Stimulated activated CD8-positive, alpha-beta memory T cell treated with anti-CD3 and anti-CD28 coated beads, Interleukin-7, amount 100 ng/mL, for 4 hours (primary cell): Measurements from ENCODE around the gene TTC28.
"Not testable (repeated sequence)": the region's sequence is repeated elsewhere in the genome, so short reads cannot be mapped to it uniquely, and the experiment has no call there.

ENCODE experiments used
- DNase-seq, 2 donors: peaks; one replicate each; pipeline ENCODE4 v3.0.0-alpha.2; 2020; ENCODE audit warnings: low read depth in 2 of 2

TTC28 gene

DNA sequence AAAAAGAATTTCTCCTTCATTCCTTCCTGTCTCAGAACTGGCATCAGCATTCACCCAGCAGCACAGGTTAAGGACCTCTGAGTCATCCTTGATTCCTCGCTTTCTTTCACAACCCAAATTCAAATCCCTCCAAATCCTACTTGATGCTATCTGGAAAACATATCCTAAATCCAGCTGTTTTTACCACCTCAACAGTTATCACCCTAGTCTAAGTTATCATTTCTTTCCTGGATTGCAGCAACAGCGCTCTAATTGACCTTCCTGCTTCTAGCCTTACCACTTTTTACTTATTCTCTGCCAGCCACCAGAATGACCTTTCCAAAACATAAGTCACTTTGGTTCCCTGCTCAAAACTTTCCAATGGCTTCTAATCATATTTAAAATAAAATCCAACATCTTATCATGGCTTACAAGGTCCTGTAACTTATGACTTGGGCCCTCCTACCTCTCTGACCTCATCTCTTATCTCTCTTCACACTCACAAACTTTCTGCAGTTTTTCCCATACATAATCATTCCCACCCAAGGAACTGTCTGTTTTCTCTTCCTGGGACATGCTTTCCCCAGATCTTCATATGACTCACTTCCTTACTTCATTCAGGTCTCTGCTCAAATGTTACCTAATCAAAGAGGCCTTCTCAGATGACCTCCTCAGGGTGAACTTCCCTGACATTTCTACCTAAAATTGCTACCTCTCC is 119.4 kb downstream of the TTC28 start:
- DNase-seq: no peak

DNA sequence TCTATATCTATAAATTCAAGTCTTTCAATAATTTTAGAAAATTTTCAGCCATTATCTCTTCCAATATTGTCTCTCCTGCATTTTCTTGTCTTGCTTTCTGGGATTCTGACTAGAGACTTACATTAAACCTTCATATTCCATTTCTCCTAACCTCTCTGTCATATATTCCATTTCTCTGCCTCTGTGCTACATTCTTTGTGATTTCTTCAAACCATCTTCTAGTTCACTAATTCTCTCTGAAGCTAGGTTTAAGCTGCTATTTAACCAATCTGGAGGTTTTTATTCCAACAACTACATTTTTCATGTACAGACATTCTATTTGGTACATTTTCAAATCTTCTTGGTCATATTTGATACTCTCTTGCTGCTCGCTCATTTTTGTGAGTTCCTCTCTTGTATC is 122.5 kb downstream of the TTC28 start:
- no peak for DNase-seq

- not testable (repeated sequence) for DNase-seq
Measured at GRCh38 chr22:28553108-28553866, 126.4 kb downstream of the TTC28 start.

DNA sequence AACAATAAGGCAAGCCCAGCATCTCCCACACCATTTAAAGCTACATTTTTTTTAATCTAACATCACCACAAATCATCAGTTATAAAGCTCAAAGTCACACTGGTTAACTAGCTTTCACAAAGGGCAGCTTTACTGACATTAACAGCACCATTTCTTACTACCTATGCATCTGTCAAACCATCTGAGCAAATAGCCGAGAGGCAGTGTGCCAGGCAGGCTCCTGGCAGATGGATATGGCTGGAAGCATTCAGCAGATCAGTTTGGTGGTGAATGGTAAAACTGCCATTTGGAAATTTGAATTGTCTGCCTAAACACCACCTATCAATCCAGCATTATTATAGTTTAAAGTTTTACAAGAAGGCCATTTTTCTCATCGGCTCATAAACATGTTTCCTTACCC is 131.2 kb downstream of the TTC28 start:
- DNase-seq: no peak

DNA sequence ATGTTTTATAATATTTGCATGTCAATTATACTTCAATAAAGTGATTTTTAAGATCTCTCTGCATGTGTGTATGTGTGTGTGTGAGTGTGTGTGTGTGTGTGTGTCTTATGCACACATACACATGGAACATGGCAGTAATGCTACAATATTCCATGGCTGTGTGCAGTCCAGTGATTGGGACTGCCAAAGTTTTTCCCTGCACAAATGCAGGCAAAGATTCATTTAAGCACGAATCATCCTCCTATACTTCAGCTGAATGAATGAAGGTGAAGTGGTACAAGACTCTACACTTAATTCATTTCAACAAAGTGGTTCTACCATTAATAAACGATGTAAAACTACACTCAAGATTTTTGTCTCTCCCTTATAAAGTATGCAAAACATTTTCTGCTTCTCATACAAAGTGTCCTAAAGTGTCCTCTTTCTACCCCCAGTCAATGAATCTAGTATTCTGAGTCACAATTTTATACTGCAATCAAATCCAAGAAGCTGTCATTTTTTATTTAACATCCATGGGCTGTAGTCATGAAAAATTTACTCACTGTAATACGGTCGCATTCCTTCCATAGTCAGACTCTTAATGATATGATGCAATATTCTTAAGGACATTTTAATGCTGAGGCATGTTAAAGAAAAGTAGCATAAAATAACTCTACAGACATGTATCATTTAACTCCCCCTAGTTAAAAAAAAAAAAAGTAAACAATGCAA is 132.4 kb downstream of the TTC28 start:
- DNase-seq: no peak

GRCh38 chr22:28544431-28544868 is 135.2 kb downstream of the TTC28 start:
- DNase-seq: no peak

- no peak for DNase-seq
Measured at GRCh38 chr22:28542980-28543621, 136.5 kb downstream of the TTC28 start.

DNA sequence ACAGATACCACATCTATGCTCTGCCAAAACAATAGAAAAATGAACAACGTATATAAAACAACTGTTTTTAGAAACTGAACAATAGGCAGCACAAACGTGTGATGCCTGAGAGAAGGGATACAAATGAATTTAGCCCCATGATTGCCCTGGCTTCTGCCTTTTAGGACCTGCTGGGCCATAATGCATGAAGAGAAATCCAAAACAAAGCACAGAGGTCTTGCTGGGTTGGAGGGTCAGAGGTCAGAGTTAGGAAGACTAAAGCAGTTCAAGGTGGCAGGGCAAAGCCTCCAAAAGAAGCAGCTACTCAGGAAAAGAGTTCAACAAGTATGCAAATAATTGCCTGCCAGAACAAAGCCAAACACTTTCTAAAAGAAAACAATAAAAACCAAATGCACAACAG is 138.5 kb downstream of the TTC28 start:
- no peak for DNase-seq

DNA sequence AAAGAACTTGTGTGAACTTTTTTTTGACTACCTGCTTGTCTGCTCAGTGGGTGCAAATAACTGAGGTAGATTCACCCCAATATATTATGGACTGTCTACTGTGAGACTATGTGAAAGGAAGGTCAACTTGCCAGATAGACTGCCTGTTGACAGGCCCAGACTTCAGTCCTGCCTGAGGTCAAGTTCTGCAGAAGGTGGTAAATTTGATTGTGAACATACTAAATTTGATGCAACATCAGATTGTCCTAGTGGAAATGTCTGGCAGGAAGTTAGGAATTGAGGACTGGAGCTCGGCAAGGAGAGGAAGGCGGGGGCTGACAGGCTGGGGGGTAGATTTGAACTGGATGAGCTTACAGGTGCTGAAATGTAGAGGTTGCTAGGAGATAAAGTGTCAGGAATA is 140.7 kb downstream of the TTC28 start:
- DNase-seq: no peak

DNA sequence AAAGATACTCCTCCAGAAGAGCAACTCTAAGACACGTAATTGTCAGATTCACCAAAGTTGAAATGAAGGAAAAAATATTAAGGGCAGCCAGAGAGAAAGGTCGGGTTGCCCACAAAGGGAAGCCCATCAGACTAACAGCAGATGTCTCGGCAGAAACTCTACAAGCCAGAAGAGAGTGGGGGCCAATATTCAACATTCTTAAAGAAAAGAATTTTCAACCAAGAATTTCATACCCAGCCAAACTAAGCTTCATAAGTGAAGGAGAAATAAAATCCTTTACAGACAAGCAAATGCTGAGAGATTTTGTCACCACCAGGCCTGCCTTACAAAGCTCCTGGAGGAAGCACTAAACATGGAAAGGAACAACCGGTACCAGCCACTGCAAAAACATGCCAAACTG is 149.1 kb downstream of the TTC28 start:
- DNase-seq: not testable (repeated sequence)

GRCh38 chr22:28529144-28529543 is 150.5 kb downstream of the TTC28 start:
- not testable (repeated sequence) for DNase-seq

GRCh38 chr22:28521451-28521850 is 158.2 kb downstream of the TTC28 start:
- no peak for DNase-seq

- no peak for DNase-seq
Measured at GRCh38 chr22:28514321-28514821, 165.3 kb downstream of the TTC28 start.

DNA sequence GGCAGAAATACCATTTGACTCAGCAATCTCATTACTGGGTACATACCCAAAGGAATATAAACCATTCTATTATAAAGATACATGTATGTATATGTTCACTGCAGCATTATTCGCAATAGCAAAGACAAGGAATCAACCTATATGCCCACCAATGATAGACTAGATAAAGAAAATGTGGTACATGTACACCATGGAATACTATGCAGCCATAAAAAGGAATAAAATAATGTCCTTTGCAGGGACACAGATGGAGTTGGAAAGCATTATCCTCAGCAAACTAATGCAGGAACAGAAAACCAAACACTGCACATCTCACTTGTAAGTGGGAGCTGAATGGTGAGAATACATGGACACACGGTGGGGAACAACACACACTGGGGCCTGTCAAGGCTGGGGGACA is 167.3 kb downstream of the TTC28 start:
- not testable (repeated sequence) for DNase-seq

DNA sequence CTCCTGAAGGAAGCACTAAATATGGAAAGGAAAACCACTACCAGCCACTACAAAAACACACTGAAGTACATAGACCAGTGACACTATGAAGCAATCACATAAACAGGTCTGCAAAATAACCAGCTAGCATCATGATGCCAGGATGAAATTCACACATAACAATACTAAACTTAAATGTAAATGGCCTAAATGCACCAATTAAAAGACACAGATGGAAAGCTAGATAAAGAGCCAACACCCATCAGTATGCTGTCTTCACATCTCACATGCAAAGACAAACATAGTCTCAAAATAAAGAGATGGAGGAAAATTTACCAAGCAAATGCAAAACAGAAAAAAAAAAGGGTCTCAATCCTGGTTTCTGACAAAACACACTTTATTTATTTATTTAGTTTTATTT is 171.7 kb downstream of the TTC28 start:
- DNase-seq: no peak

GRCh38 chr22:28506150-28506535 is 173.5 kb downstream of the TTC28 start:
- no peak for DNase-seq

- DNase-seq: no peak
Measured at GRCh38 chr22:28505416-28506149, 174.1 kb downstream of the TTC28 start.

DNA sequence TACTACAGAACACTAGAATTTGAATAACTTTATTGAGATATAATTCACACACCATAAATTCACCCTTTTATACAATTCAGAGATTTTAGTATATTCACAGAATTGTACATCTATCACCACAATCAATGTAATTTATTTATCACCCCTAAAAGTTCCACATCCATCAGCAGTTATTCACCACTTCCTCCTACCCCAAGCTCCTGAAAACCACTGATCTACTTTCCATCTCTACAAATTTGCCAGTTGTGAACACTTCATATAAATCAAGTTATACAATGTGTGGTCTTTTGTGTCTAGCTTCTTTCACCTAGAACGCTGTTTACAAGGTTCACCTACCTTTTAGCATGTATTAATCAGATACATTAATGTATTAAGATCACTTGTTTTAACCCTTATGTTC is 179.6 kb downstream of the TTC28 start:
- DNase-seq: no peak

DNA sequence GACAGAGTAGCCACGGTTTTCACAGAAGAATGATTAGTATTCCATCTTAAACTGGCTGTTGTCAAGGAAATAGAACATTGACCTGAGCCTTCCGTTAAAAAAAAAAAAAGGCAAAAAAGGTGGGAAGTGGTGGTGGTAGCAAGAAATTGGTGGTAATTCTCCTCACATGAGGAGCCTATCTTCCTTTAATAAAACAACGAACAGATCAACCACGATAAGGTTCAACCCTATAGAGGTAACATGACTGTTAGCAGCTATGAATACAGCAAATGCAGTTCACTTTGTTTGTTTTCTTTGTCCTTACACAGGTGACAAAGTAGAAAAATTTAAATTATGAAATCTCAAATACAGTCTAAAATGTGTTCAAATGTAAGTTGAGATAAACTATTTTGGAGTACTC is 181.6 kb downstream of the TTC28 start:
- DNase-seq: no peak

- DNase-seq: no peak
Measured at GRCh38 chr22:28497188-28497587, 182.5 kb downstream of the TTC28 start.

DNA sequence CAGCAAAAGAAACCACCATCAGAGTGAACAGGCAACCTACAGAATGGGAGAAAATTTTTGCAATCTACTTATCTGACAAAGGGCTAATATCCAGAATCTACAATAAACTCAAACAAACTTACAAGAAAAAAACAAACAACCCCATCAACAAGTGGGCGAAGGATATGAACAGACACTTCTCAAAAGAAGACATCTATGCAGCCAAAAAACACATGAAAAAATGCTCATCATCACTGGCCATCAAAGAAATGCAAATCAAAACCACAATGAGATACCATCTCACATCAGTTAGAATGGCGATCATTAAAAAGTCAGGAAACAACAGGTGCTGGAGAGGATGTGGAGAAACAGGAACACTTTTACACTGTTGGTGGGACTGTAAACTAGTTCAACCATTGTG is 188.4 kb downstream of the TTC28 start:
- DNase-seq: not testable (repeated sequence)
